MG63 (cell line): ENCODE results near the gene LTBP2. TPM values are rescaled to one million over a fixed set of nuclear protein-coding genes. Genes with fewer than 3 reads are reported as not detected.

Source experiments
- DNase-seq: peaks from one replicate; pipeline ENCODE4 v3.0.0-alpha.2; 2020
- H3K27me3 ChIP-seq: fragments of 250-450 bp; sonication (Bioruptor Pico); 2 replicates; pipeline ENCODE4 v1.5.1; 2020; ENCODE audit warnings: mild to moderate bottlenecking, moderate library complexity
- H3K36me3 ChIP-seq: fragments of 250-450 bp; sonication (Bioruptor Pico); 2 replicates; pipeline ENCODE4 v1.5.1; 2020; ENCODE audit warnings: mild to moderate bottlenecking, moderate library complexity
- H3K4me3 ChIP-seq: fragments of 250-450 bp; sonication (Bioruptor Pico); 2 replicates; pipeline ENCODE4 v1.5.1; 2020; ENCODE audit warnings: mild to moderate bottlenecking, moderate library complexity
- H3K9me3 ChIP-seq: fragments of 250-450 bp; sonication (Bioruptor Pico); 2 replicates; pipeline ENCODE4 v1.5.1; 2020; ENCODE audit warnings: mild to moderate bottlenecking, moderate library complexity
- total RNA-seq: library from RNA; depleted of rRNA; stranded (reverse); fragments of >200 nt; shearing (Covaris generic); gene quantifications from 2 replicates; pipeline ENCODE4 v1.2.3, GENCODE V29; 2014; ENCODE audit warnings: low replicate concordance

The LTBP2 gene
- total RNA-seq, 1 experiment from 2014 or later: 4.5 TPM

DNA sequence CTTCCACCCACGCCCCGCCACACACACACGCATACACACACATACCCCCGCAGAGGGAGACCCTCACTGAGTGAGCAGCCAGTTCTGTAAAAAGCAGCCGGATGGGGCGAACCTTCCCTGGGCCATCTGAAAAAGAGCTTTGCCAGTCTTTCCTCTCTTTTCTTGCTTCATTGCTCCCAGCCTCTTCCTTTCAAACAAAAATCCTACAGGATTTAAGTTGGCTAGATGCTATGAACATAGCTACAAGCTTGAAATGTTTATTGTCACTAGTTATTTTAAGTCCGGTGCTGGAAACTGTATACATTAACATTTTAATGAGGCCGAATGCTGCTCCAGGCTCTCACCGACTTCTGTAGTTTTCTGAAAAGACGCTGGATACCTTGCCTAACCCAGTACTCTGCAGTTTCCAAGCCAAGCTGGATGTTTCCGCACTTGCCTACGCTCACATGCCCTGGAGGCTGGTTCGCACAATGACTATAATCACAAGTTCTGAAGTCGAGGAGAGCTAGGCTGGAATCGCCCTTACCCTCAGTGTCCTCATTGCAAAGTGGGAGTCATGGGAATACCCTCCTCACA, 39.2 kb downstream of the LTBP2 start:
- Histone ChIP-seq H3K4me3 (peak overlapping the region; percentile 21), H3K9me3 (no peaks in the 10 kb centered on the region), H3K36me3 (no peaks in the 10 kb centered on the region), H3K27me3 (no peaks in the 10 kb centered on the region)
- peak; percentile 30 for DNase-seq

GRCh38 chr14:74571901-74572725, 39.9 kb downstream of the LTBP2 start:
- Histone ChIP-seq H3K4me3 (peak overlapping the region; percentile 21), H3K27me3 (no peaks in the 10 kb centered on the region), H3K9me3 (no peaks in the 10 kb centered on the region), H3K36me3 (no peaks in the 10 kb centered on the region)
- DNase-seq: peak; percentile 71

GRCh38 chr14:74571441-74571841, 40.6 kb downstream of the LTBP2 start:
- H3K27me3 ChIP-seq: no peaks in the 10 kb centered on the region
- peak; percentile 30 for DNase-seq
- no peaks in the 10 kb centered on the region for H3K9me3 ChIP-seq
- H3K4me3 ChIP-seq: peak overlapping the region; percentile 8; the same call in 1 of the 2 replicates
- H3K36me3 ChIP-seq: no peaks in the 10 kb centered on the region

DNA sequence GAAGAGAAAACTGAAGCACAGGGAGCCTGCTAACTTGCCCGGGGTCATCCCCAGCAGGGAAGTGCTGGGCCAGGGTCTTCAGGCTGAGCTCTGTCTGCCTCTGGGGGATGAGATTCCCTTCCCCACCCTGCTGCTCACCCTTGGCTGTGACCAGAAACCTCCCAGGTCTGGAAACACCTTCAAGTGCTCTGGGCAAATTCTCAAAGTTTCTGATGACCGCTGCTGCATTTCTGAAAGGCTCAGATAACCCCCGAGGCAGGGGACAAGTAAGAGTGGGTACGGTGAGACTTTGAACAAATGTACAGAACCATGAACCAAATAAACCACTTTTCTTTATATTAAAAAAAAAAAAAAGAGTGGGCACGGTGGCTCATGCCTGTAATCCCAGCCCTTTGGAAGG, 41.3 kb downstream of the LTBP2 start:
- Histone ChIP-seq H3K36me3 (no peaks in the 10 kb centered on the region), H3K4me3 (no peak overlapping the region), H3K27me3 (no peaks in the 10 kb centered on the region), H3K9me3 (no peaks in the 10 kb centered on the region)
- no peak for DNase-seq

GRCh38 chr14:74569806-74570591, 42.0 kb downstream of the LTBP2 start:
- Histone ChIP-seq H3K9me3 (no peaks in the 10 kb centered on the region), H3K36me3 (no peaks in the 10 kb centered on the region), H3K27me3 (no peaks in the 10 kb centered on the region), H3K4me3 (no peak overlapping the region)
- peak; percentile 42 for DNase-seq

- H3K27me3 ChIP-seq: no peaks in the 10 kb centered on the region
- no peak overlapping the region for H3K4me3 ChIP-seq
Observed at GRCh38 chr14:74569387-74569786, 42.6 kb downstream of the LTBP2 start.

DNA sequence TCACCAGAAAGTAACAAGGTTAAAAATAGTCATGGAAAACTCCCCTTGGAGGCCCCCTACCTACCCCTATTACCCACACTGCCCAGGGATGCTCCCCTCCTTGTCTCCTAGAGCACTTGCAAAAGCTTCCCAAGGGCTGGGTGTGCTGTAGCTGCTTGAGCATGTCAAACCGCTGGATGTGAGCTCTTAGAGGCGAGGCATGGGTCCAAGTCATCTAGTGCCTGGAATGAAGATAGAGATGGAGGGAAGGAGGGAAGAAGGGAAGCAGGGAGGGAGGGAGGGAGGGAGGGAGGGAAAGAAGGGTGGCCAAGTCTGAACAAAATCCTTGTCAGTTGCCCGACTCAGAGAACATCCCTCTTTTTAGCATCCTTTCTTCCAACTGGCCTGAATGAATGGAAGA, 43.1 kb downstream of the LTBP2 start:
- no peak overlapping the region for H3K4me3 ChIP-seq
- no peaks in the 10 kb centered on the region for H3K36me3 ChIP-seq
- no peak for DNase-seq
- no peaks in the 10 kb centered on the region for H3K27me3 ChIP-seq
- H3K9me3 ChIP-seq: no peaks in the 10 kb centered on the region

More at GRCh38 chr14:74569387-74569786, 42.6 kb downstream of the LTBP2 start:
- H3K36me3 ChIP-seq: no peaks in the 10 kb centered on the region
- no peaks in the 10 kb centered on the region for H3K9me3 ChIP-seq
- no peak for DNase-seq

DNA sequence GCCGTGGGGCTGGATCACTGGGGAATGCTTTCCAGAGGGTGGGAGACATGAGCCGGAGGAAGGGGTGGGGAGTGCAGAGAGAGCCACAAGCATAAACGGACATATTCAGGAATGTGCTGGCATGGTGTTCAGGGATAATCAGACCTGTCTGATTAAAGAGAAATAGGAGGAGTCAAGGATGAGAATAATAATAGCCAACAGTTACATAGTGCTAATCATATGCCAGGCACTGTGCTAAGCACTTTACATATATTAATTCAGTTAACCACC, 43.7 kb downstream of the LTBP2 start:
- Histone ChIP-seq H3K27me3 (no peaks in the 10 kb centered on the region), H3K9me3 (no peaks in the 10 kb centered on the region), H3K4me3 (no peak overlapping the region), H3K36me3 (no peaks in the 10 kb centered on the region)
- DNase-seq: no peak

- no peak for DNase-seq
- H3K27me3 ChIP-seq: no peaks in the 10 kb centered on the region
- no peaks in the 10 kb centered on the region for H3K36me3 ChIP-seq
- H3K9me3 ChIP-seq: no peaks in the 10 kb centered on the region
- H3K4me3 ChIP-seq: no peak overlapping the region
Observed at GRCh38 chr14:74567646-74568379, 44.2 kb downstream of the LTBP2 start.

- no peak for DNase-seq
- no peaks in the 10 kb centered on the region for H3K36me3 ChIP-seq
Observed at GRCh38 chr14:74567219-74567618, 44.8 kb downstream of the LTBP2 start.

DNA sequence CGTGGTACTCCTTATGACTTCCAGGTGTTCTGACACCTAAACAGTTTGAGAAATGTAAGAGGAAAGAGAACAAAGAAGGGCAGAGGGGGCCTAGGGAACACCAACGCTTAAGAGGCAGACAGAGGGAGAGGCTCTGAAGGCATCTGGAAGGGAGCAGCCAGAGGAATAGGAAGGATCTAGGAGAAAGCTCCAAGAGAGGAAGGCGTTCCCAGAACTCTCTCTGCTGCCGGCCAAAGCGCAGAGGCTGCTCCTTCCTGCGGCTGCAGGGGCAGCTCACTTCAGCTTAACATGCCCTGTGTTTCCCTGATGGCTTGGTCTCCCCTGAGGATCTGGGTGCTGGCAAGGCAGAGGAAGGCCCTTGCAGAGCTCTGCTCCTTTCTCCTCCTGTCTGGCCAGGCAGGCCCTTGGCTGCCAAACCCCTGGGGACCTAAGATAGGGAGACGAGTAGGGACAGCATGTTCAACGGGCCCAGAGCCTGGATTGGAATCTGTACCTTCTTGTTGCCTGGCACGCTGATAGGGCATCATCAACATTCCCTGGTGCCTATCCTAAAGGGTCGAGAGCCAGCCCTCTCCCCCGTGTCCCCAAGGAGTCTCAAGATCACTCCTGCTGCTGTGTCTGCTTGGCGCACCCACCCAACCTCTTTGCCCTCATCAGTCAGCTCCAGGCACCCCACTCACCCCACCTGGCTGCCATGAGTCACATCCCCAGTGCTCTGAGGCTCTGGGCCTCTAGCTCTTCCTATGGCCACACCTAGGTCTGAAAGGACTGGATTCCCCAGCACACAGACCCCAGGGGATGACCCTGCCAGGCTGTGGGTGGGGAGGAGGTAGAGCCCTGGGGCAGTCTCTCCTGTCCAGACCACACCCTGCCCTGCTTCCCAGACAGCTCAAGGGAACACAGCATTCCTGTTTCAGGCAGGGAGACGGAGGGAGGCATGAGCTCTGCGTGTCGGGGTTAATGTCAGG, 45.6 kb downstream of the LTBP2 start:
- no peak for DNase-seq
- no peaks in the 10 kb centered on the region for H3K27me3 ChIP-seq
- H3K4me3 ChIP-seq: no peak overlapping the region
- no peaks in the 10 kb centered on the region for H3K36me3 ChIP-seq
- H3K9me3 ChIP-seq: no peaks in the 10 kb centered on the region

More at GRCh38 chr14:74567219-74567618, 44.8 kb downstream of the LTBP2 start:
- Histone ChIP-seq H3K4me3 (no peak overlapping the region), H3K9me3 (no peaks in the 10 kb centered on the region), H3K27me3 (no peaks in the 10 kb centered on the region)

DNA sequence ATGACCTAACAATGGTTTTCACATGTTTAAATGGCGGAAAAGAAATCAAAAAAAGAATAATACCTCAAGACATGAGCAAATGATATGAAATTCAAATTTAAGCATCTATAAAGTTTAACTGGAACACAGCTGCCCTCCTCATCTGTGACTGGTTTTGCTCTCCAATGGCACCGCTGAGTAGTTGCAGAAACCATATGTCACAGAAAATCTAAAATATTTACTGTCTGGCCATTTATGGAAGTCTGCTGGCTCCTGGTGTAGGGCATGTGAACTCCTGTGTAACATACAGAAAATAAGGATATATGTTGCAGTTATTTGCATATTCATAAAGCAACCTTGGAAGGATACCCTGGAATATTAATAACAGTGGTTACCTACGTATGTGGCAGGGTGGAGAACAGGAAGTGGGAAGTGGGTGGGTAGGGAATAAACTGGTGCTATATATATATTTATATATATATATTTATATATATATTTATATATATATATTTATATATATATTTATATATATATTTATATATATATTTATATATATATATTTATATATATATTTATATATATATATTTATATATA, 48.4 kb downstream of the LTBP2 start:
- Histone ChIP-seq H3K4me3 (no peak overlapping the region), H3K9me3 (no peaks in the 10 kb centered on the region), H3K27me3 (no peaks in the 10 kb centered on the region), H3K36me3 (no peaks in the 10 kb centered on the region)
- no peak for DNase-seq

DNA sequence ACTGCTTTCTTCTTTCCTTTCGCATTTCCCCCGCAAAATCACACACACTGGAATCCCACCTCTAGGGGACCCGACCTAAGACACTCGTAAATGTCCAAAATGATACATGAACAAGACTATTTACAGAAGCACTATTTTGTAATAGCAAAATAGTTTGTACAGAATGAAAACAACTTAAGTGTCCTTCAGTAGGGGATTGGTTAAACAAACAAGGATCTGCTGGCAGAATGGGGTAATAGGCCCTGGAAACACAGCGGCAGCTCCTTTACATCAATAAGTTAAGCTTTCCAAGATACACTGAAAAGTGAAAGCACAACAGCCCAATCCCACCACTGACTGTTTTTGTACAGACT, 48.8 kb downstream of the LTBP2 start:
- no peak overlapping the region for H3K4me3 ChIP-seq
- no peaks in the 10 kb centered on the region for H3K36me3 ChIP-seq
- DNase-seq: no peak
- no peaks in the 10 kb centered on the region for H3K9me3 ChIP-seq
- no peaks in the 10 kb centered on the region for H3K27me3 ChIP-seq

- Histone ChIP-seq H3K27me3 (no peaks in the 10 kb centered on the region), H3K36me3 (no peaks in the 10 kb centered on the region), H3K9me3 (no peaks in the 10 kb centered on the region), H3K4me3 (no peak overlapping the region)
- DNase-seq: no peak
Observed at GRCh38 chr14:74562515-74563232, 49.4 kb downstream of the LTBP2 start.

- no peaks in the 10 kb centered on the region for H3K27me3 ChIP-seq
- H3K36me3 ChIP-seq: no peaks in the 10 kb centered on the region
- no peak for DNase-seq
- H3K4me3 ChIP-seq: no peak overlapping the region
- no peaks in the 10 kb centered on the region for H3K9me3 ChIP-seq
Observed at GRCh38 chr14:74558655-74559054, 53.4 kb downstream of the LTBP2 start.
